COLO668 (cell line): ENCODE data around the gene ERO1B.
"Not testable (repeated sequence)": the region's sequence is repeated elsewhere in the genome, so short reads cannot be mapped to it uniquely, and the experiment has no call there.

Source experiments
- DNase-seq: peaks from one replicate; lab custom pipeline; 2025; ENCODE audit not compliant: unreplicated experiment; lab: John Stamatoyannopoulos, UW

ERO1B gene, protein sequence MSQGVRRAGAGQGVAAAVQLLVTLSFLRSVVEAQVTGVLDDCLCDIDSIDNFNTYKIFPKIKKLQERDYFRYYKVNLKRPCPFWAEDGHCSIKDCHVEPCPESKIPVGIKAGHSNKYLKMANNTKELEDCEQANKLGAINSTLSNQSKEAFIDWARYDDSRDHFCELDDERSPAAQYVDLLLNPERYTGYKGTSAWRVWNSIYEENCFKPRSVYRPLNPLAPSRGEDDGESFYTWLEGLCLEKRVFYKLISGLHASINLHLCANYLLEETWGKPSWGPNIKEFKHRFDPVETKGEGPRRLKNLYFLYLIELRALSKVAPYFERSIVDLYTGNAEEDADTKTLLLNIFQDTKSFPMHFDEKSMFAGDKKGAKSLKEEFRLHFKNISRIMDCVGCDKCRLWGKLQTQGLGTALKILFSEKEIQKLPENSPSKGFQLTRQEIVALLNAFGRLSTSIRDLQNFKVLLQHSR

DNA sequence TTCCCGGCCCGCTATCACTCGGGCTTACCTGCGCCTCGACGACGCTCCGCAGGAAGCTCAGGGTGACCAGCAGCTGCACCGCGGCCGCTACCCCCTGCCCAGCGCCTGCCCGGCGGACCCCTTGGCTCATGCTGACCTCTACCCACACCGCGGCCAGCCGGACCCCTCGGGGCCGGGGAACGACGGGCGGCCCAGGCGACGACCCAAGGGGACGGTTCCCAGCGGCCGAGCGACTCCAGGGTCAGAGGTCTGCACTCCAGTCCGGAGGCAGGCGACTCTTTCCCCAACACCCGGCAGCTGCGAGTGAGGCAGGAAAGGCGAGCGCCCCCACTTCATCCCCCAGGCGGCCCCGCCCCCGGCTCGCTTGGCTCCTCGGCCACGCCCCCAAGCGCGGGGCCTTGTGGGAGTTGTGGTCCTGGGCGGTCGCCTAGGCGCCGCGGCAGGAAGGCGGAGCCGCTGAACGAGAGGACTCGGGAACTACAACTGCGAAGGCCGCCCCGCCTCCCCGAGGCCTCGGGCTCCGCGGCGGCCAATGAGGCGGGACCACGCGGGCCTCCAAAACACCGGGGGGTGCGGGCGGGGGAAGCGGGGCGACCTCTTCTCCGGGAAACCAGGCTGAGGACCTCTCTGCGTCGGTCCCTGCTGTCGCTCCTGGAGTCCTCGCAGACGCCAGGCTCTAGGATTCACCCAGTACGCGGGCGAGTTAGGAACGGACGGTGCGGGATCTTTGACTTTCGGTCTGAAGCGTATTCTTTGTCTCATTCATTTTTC lies at the start of gene ERO1B:
Gene ERO1B, minus strand, starts transcription at position 305 of the 771 bp plus-strand sequence. Its CDS starts 175 bp downstream, at position 130.
- DNase-seq, result peak; percentile 100

DNA sequence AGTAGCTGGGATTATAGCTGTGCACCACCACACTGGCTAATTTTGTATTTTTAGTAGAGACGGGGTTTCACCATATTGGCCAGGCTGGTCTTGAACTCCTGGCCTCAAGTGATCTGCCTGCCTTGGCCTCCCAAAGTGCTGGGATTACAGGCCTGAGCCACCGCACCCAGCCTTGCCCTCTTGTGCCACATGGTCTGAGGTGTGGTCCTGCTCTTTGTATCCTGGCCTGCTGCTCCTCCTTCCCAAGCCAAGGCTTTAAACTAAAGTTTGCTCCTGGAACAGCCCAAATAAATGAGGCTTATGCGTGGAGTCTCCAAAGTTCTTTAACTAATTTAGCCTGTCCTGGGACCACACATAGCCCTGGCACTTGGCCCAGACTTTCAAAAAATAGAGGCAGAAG lies 49.7 kb upstream of the ERO1B start:
- DNase-seq, result not testable (repeated sequence)

DNA sequence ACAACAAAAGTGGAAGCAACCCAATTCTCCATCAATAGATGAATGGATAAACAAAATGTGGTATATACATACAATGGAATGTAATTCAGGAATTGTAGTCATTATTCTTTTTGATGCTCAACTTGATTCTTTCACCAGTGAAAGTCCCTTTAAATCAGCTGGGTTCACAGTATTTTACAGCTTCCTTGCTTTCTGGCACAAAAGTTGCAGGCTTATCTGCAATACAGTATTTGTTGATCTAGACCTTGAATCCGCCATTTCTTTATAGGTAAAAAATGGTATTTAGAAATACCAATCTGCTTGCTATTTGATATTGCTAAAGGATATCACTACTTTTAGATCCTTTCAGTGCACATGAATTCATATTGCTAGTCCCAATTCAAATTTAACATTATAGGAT lies 44.7 kb upstream of the ERO1B start:
- no peak for DNase-seq

DNA sequence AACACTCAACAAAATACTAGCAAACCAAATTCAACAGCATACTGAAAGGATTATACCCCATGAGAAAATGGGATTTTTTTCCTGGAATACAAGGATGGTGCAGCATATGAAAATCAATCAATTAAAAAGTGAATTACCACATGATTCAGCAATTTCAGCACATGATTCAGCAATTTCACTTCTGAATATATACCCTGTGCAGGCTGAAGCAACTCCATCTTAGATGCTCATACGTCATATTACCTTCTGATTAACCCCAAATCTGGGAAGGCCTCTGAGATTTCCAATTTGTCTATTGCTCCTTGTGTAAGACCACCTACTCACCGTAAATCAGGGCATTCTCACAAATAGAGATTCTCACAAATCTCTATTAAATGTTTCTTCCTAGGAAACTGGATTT lies 43.8 kb upstream of the ERO1B start:
- no peak for DNase-seq

DNA sequence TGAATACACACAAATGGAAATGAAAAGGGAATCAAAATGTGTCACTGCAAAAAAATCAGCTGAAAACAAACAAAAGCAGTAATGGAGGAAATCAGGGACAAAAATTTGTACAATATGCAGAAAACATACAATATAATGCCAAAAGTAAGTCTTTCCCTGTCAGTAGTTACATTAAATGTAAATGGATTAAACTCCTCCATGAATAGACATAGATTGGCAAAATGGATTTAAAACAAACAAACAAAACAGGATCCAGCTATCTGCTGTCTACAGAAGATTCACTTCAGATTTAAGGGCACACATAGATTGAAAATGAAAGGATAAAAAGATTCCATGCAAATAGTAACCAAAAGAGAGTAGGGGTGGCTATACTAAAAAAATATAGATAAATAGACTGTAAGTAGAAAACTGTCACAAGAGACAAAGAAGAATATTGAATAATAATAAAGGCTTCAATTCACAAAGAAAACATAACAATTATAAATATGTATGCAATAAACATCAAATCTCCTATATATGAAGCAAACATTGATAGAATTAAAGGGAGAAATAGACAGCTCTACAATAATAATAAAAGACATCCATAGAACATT lies 42.2 kb upstream of the ERO1B start:
- no peak for DNase-seq

DNA sequence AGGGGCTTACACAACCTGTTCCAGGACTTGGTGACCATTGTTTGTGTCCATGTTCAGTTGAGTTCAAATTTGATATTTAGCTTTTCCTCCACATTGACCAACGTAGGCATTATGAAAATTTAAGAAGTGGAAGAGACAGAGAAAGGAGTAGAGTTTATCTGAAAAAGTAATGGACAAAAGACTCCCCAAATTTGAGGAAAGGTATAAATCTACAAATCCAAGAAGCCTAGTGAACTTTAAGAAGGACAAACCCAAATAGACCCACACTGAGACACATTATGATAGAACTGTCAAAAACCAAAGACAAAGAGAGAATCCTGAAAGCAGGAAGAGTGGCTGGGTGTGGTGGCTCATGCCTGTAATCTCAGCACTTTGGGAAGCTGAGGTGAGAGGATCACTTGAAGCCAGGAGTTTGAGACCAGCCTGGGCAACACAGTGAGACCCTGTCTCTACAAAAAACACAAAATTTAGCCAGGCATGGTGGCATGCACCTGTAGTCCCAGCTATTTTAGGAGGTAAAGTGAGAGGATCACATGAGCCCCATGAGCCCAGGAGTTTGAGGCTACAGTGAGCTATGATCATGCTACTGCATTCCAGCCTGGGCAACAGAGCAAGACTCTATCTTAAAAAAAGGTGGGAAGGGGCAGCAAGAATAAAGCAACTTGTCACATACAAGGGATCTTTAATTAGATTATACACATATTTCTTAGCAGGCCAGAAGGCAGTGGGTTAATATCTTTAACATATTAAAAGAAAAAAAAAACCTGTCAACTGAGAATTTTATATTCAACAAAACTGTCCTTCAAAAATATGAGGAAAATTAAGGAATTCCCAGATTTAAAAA lies 41.0 kb upstream of the ERO1B start:
- DNase-seq, result no peak

DNA sequence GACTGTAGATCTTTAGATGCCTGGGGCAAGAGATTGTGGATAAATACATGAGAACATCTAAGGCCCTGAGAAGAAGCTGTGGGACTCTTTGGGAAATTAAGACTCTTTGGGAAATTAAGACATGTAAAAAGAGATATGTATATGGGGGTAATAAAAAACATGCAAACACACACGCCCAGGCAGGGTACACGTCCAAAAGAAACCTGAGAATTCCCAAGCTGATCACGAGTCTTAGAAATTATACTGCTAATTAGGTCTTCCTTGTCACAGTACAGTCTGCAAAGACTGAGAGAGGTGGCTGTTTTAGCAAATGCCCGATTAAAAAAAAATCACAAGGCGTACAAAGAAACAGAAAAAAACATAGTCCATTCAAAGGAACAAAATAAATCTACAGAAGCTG lies 39.3 kb upstream of the ERO1B start:
- DNase-seq, result no peak

DNA sequence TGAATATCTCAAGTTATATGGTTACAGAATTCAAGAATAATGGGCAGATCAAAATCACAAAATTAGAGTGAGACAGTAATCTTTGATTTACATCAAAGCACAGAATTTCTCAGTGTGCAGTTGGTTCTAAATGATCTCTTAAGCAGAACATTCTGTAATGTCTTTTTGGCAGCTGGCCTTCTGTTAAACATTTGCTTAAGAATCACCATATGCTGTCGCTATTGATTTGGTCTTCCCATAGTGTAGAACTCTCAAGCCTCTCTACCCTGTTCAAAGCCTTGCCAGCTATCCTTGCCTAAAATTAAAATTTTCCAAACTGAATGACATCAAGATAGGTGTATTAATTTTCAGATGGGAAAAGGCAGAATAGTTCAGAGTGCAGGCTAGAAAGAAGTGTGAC lies 38.9 kb upstream of the ERO1B start:
- DNase-seq, result no peak

DNA sequence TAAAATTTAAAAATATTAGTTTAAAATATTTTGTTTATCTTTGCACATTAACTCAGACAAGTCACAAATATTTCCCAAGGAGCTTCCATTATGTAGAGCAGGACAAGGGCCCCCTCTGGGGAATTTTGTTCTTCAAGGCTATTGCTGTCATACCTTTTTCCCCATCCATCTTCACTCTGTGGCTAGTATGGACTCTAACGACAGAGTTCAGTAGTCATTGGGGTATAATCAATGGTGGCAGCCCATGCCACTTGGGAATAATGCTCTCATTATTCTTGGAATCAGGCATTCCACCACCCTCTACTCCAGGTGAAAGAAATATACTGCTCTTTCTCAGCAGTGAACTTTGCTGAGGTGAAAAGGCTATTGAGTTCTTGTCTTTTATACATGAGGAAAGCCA lies 38.5 kb upstream of the ERO1B start:
- DNase-seq, result no peak

DNA sequence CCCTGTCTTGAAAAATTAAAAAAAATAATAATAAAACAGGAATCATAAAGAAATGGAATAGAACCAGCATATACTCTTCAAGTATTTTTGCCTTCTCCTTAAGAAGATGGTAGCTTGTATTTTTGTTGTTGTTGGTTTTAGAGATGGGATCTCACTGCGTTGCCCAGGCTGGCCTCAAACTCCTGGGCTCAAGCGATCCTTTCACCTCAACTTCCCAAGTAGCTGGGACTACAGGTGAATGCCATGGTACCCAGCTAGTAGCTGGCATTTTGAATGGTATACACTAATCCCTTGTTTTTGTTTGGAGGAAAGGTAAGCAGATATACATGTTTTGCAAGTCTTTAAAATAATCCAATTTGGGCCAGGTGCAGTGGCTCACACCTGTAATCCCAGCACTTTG lies 34.7 kb upstream of the ERO1B start:
- no peak for DNase-seq

DNA sequence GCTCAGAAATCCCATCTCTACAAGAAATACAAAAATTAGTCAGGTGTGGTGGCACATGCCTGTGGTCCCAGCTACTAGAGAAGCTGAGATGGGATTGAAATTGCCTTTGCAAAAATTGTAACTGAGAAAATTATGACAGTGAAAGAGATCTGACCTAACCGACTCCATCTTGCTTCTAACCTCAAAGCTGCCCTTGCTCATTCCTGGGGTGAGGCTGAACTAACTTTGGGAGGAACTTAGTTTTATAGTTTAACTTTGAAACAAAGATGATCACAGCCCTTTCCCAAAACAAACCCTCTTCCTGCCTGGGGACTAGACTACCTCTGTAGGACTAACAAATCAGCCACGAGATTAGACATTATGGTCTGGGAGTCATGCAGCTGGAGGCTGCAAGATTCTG lies 33.8 kb upstream of the ERO1B start:
- no peak for DNase-seq

DNA sequence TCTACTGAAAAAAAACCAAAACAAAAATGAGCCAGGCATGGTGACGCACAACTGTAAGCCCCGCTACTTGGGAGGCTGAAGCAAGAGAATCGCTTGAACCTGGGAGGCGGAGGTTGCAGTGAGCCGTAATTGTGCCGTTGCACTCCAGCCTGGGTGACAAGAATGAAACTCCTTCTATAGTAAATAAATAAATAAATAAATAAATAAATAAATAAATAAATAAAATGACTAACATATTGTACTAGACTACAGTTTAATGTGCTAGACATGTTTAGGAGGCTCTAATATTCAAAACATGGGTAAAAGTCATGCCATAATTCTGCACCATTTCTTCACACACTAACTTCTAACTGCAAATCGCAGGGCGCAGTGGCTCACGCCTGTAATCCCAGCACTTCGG lies 33.3 kb upstream of the ERO1B start:
- no peak for DNase-seq

DNA sequence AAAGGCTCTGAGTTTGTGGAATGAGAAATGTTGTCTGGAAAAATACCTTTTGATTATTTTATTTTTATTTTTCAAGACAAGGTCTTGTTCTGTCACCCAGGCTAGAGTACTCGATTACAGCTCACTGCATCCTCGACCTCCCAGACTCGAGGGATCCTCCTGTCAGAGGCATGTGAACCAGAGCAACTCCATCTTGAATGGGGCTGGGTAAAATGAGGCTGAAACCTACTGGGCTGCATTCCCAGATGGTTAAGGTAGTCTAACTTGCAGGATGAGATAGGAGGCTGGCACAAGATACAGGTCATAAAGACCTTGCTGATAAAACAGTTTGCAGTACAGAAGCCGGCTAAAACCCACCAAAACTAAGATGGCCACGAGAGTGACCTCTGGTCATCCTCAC lies 32.3 kb upstream of the ERO1B start:
- DNase-seq, result not testable (repeated sequence)

DNA sequence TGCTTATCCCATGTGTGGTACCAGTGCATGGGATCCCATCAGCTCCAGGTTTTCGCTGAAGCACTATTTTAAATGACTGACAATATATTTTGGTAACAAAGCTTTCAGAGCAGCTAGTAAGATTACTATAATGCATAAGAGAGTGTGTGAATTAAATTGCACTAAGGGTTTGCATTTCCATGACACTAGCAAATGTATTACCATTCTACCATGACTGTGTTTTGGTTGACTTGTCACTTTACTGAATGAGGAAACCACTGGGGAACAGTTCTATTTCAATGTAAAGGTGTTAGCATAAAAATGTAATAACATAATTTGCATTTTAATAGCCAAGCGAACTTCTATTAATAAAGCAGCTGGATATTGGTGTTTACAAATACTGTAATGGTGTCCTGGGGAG lies 31.7 kb upstream of the ERO1B start:
- DNase-seq, result no peak

DNA sequence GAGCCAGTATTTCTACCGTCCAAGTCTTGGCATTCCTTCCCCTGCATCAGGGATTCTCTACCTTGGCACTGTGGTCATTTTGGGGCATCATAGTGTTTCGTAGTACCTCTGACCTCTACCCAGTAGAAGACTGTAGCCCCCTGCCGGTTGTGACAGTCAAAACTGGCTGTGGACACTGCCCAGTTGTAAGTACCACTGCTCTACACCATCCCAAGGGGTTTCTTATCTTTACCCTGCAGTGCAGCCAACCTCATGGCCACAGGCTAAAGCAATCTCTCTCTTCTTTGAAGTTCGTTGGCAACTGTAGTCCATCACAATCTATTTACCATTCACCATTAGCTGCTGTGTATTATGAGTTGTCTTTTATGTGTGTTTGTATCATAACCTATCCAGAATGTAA lies 29.3 kb upstream of the ERO1B start:
- DNase-seq, result peak; percentile 15

DNA sequence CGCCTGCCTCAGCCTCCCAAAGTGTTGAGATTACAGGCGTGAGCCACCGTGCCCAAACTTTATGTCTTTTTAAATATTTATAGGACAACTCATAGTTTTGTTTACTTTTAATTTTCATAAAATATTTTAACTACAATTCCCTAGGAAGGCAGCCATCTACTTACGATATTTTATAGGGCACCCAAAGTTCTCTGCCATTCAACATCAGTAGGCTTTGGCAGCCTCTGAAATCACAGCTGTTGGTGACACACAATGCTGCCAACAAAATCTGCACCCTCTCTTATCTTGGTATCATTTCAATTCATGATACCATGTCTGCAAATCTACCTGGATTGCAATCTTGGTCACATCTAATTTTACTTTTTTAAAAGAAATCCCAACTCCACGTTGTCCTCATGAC lies 27.1 kb upstream of the ERO1B start:
- no peak for DNase-seq

DNA sequence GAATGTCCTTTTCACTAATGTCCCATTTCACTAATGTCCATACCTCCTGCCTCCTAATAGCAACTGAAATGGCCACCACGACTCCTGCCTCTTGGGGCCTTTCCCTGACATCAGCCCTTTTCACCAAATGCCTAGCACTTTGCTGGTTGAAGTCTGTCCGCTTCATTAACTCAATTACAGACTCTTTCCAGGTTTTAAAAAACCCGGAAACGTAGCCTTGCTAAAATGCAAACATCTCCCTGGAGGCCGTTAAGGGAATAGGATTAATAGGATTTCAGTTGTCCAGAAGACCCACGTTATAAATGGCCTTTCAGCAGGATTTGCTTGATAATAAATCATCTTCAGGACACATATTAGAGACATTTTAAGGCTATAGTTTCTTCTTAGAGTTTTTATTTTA lies 25.7 kb upstream of the ERO1B start:
- no peak for DNase-seq

DNA sequence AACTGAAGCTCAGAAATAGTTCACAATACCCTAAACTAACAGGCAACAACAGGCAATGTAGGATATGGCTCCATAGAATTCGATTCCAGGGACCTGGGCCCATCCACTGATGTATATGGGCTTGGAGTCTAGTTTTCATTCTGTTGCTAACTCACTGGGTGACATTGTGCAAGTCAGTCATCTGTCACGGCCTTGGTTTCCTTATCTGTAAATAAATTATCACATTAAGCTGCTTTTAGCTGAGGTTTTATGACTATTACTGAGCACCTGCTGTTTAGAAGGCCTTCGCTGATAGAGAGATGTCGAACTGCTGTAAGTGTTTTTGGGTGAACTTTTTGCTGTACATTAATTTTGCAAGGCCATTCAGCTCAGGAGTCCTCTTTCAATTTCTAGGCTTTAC lies 22.9 kb upstream of the ERO1B start:
- no peak for DNase-seq

DNA sequence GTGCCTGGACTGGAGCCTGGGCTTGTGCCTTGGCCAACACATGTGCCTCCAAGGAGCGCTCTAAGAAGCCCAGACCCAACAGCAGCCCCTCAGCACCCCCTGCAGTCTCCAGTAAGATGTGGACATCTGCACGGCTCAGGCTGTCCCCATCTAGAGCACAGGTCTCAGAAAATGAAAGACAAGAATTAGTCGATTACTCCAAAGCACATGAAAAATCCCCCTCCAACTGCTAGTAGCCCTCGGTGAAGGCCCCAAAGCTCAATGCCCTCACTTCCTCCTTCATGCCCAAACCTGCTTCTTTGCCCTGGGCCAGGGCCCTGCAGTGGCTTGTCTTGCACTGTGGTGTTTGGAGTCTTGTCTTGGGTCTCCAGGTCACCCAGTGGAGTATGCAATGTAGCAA lies 21.9 kb upstream of the ERO1B start:
- DNase-seq, result no peak

DNA sequence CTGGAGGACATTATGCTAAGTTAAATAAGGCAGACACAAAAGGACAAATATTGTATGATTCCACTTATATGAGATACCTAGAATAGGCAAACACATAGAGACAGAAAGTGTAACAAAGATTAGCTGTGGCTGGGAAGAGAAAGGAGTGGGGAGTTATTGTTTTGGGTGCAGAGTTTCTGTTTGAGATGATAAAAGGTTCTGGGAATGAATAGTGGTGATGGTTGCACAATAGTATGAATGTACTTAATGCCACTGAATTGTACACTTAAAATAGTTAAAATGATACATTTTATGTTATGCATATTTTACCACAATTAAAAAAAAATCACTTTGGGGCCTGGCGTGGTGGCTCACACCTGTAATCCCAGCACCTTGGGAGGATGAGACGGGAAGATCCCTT lies 21.2 kb upstream of the ERO1B start:
- DNase-seq, result no peak

DNA sequence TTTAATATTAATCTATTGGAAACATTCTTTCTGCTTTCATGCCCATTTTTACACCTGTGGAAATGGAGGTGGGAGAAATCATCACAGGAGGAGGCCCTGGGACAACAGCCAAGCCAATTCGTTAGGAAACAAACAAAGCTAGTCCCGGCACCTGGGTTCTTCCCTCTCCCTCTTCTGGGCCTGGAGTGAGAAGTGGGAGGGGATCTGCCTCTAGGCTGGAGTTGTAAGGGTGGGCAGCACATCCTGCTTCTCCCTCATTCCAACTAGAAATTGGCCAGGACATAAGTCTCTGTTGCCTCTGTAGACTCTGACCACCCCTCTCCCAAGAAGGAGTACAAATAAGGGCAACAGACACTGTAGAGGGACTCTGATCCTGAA lies 20.2 kb upstream of the ERO1B start:
- no peak for DNase-seq
